ENCODE data around the gene FSTL4. TPM values are rescaled to one million over a fixed set of nuclear protein-coding genes. Genes with fewer than 3 reads are reported as not detected.

The FSTL4 gene
- total and polyA plus RNA-seq, 2 of the 4 experiments (the other 2 are of a cell fraction), result 0.18 TPM; not detected in 1

DNA sequence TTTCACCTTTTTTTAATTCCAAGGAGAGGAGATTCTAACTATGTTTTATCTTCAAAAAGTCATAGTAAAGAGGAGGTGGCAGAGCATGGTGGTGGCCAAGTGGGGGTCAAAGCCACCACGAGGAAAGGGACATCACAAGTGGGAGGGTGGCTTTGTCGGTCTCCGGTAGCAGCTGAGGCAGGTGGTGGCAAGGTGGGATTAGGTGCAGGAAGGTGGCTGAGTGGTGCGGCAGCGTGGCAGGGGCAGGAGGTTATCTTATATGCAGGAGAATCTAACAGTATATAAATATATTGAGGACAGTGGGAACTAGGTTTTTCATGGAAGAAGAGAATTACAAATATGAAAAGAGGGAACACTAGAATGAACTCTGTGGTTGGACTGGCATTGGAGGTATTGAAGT, 196.8 kb downstream of the FSTL4 start:
- H3K4me1 ChIP-seq (ENCODE audit: control insufficient read depth, insufficient read depth, low read length), result no peaks in the 10 kb centered on the region
- no peak overlapping the region for H3K4me3 ChIP-seq (ENCODE audit: insufficient read depth, low read depth, low read length)
- ATAC-seq (ENCODE audit: low read depth), result no peak
- H3K56ac ChIP-seq (ENCODE audit: extremely low read depth, insufficient read depth, low read length), result no peak overlapping the region
- H2BK5ac ChIP-seq (ENCODE audit: low read depth, low read length, poor library complexity, severe bottlenecking), result no peak overlapping the region
- intact Hi-C loops (cut with micrococcal nuclease), result no loop called here
- no peak overlapping the region for H2AK5ac ChIP-seq (ENCODE audit: low read depth, low read length)
- DNase-seq, result no peak
- no peak overlapping the region for H4K91ac ChIP-seq (ENCODE audit: insufficient read depth, low read depth, low read length)
- H3K4me2 ChIP-seq (ENCODE audit: low read depth, low read length), result no peak overlapping the region
- H3K9ac ChIP-seq (ENCODE audit: low read depth, low read length), result no peak overlapping the region
- CTCF ChIA-PET, result interaction anchor here (1.3 kb wide), 1 partner anchor 8 kb away, joined by 3 read pairs; no protein-coding TSS in a partner anchor
- no peaks in the 10 kb centered on the region for H3K79me1 ChIP-seq (ENCODE audit: low read depth in 1 of 2, low read length in 2 of 2)
- in situ Hi-C loops (cut with MboI; ENCODE audit: low sequenced_read_pairs), result no loop called here
- H4K8ac ChIP-seq (ENCODE audit: low read depth in 2 of 2, low read length in 2 of 2), result no peak overlapping the region
- no peak overlapping the region for H3K23ac ChIP-seq (ENCODE audit: low read depth, low read length)
- H2BK120ac ChIP-seq (ENCODE audit: low read depth, low read length), result no peak overlapping the region
- no peaks in the 10 kb centered on the region for H3K9me1 ChIP-seq (ENCODE audit: insufficient read depth, low read length)
- H2BK20ac ChIP-seq (ENCODE audit: low read depth, low read length), result no peak overlapping the region
- H3K18ac ChIP-seq (ENCODE audit: low read depth, low read length), result no peak overlapping the region
- H4K5ac ChIP-seq (ENCODE audit: low read depth, low read length), result no peak overlapping the region
- H3K9me3 ChIP-seq (ENCODE audit: control insufficient read depth, insufficient read depth, low read length), result no peaks in the 10 kb centered on the region
- H3K27ac ChIP-seq (ENCODE audit: insufficient read depth, low read length), result no peak overlapping the region
- no peak overlapping the region for H3K4ac ChIP-seq (ENCODE audit: low read depth, low read length)
- no peaks in the 10 kb centered on the region for H3K36me3 ChIP-seq (ENCODE audit: control insufficient read depth, insufficient read depth, low read length)
- WGBS, 2 experiments (ENCODE audit: extremely low coverage in 2 of 2, insufficient read length in 1 of 2), result 14% methylated on average over 1 of the region's 5 CpGs; no CpG with 5 or more reads in 1 of the 2 experiments
- POLR2A ChIA-PET (ENCODE audit: unreplicated experiment), result no interaction called here
- peak overlapping the region; percentile 58 for H2AFZ ChIP-seq (replicated peaks; ENCODE audit: low read length, poor library complexity)
- TF ChIP-seq MXI1 (IDR thresholded peaks at IDR 0.05; ENCODE audit: borderline replicate concordance, low read depth, low read length) (no peak), USF2 (IDR thresholded peaks at IDR 0.05; ENCODE audit: low read depth, low read length) (no peak), RCOR1 (IDR thresholded peaks at IDR 0.05; ENCODE audit: insufficient replicate concordance, low read length) (no peak), CEBPB (IDR thresholded peaks at IDR 0.05; ENCODE audit: low read depth, low read length) (no peak), POLR2A (IDR thresholded peaks at IDR 0.05; ENCODE audit: low read depth, low read length) (no peak), NFE2L2 (IDR thresholded peaks at IDR 0.05; ENCODE audit: low read depth, low read length) (no peak), RFX5 (IDR thresholded peaks at IDR 0.05; ENCODE audit: low read depth, low read length) (no peak), MAZ (IDR thresholded peaks at IDR 0.05; ENCODE audit: borderline replicate concordance, low read depth, low read length) (no peak), SMC3 (IDR thresholded peaks at IDR 0.05; ENCODE audit: low read depth, low read length) (no peak), CHD1 (IDR thresholded peaks at IDR 0.05; ENCODE audit: low read depth, low read length) (no peak), RAD21 (IDR thresholded peaks at IDR 0.05; ENCODE audit: low read length) (no peak), BHLHE40 (IDR thresholded peaks at IDR 0.05; ENCODE audit: low read depth, low read length) (no peak)
- dilution Hi-C loops (cut with HindIII; ENCODE audit: low sequenced_read_pairs, unreplicated experiment), result no loop called here
- no peaks in the 10 kb centered on the region for H4K20me1 ChIP-seq (ENCODE audit: insufficient read depth, low read length)
- no peak overlapping the region for H2AK9ac ChIP-seq (replicated peaks; ENCODE audit: low read depth, low read length, poor library complexity)
- peaks cover 2% of the 10 kb centered on the region for H3K27me3 ChIP-seq (ENCODE audit: control insufficient read depth, insufficient read depth, low read length)
- H2BK15ac ChIP-seq (ENCODE audit: low read depth, low read length), result no peak overlapping the region
- BruUV-seq (replicated peaks), result no TSS peak
- no peak overlapping the region for H3K14ac ChIP-seq (replicated peaks; ENCODE audit: low read depth, low read length)

All from IMR-90 (cell line).